NCI-H510A (cell line): ENCODE measurements around the gene TSPAN12.
"Not testable (repeated sequence)": the region's sequence is repeated elsewhere in the genome, so short reads cannot be mapped to it uniquely, and the experiment has no call there.

Source experiments
- DNase-seq: peaks from one replicate; lab custom pipeline; 2025; lab: John Stamatoyannopoulos, UW

Gene TSPAN12

DNA sequence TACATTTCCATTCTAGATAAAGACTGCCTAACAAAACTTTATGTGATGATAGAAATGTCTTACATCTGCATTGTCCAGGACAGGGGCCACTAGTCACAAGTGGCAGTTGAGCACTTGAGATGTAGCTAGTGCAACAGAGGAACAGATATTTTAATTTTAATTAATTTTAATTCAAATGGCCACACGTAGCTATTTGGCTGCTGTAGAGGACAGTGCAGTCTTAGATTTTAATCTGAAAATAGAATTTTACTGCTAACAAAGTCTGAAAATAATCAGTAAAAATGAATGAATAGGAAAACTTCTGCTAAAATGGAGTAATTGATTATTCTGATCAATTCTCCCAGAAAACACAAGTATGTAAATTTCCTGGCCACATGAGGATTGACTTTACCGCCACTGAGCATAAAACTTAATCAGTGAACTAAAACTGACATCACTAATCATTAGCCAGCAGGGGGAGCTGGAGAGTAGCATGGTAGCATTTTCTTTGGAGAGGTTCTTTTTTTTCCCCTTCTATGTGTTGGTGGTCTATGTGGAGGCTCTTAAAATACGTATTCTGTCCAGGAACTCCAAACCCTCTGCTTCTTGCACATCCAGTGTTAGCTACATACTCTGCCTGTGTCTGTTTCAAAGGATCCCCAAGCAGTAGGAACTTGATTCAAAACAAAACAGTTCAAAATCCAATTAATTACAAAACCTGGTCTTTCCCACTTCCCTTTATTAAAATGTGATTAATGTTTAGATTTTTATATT is 52.1 kb downstream of the TSPAN12 start:
- no peak for DNase-seq

DNA sequence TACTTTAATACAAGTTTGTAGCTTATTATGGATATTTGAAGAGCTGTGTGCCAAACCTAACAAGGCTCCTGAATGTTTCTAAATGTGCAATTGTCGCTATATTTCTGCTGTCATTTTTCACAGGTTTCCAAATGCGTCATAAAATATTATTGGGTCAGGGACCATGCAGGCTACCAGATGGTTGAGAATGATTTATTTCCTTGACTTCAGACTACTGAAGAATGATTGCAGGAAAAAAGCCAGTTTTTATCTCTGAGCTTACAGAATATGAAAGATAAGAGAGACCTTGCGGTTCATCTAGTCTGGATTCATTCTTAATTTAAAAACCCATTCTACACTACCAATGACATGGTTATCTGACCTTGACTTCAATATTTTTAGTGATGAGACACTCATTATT is 55.2 kb downstream of the TSPAN12 start:
- DNase-seq = no peak

DNA sequence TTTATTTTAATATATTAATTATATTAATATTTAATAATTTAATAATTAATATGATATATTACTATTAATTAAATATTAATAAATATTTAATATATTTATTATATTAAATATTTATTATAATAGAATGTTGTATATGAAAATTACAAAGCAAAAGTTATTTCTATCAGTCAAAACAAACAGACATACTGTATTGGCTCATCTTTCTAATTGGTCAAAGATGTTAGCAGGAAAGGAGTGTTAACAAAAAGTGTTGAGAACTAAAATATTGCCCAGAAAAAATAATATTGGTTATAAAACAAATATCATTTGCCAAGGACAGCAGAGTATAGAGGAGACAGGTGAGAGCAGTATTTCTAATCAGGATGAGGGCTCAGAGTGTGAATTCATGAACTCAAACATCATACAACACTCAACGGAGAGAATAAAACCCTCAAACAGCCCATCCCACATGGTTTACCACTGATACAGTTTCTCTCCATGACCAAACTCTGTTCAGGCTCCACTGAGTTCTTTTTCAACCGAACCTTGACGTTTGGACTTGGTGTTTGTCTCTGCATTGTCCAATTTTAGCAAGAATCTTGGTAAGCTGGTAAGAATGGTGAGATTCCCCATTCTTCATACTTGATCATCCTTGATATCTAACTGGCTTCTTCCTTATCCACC is 58.0 kb downstream of the TSPAN12 start:
- no peak for DNase-seq

DNA sequence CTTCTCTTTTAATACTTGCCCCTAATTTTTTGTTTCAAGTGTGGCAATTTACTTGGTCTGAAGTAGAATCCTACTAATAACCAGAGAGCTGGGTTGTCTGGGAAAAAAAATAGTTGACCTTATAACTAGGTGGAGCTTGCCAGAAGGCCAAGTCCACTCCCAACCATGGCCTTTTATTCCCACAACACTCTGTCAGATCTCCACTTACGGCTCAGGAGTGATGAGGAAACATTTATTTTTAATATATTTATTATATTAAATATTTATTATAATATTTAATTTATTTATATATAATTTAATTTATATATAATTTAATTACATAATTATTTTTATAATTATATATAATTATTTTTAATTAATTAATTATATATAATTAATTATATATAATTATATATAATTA is 58.8 kb downstream of the TSPAN12 start:
- DNase-seq = no peak

DNA sequence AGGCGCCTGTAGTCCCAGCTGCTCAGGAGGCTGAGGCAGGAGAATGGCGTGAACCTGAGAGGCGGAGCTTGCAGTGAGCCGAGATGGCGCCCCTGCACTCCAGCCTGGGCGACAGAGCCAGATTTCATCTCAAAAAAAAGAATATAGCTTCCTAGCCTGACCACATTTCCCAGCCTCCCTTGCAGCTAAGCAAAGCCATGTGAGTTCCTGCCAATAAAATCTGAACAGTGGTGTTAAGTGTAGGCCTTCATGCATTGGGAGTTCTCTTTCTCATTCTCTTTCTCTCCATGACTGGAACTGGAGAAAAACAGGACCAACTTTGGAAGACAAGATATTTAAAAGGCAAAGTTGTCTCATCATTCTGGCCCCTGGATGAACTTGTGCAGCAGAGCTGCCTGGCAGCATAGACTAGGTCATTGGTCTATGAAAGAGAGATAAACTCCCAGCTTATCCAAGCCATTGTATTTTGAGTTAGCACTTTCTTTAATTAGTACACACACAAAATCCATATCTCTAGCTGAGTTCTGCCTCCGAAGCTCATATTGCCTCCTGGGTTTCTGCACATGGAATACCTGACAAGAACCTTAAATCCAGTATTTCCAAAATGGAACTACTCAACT is 60.8 kb downstream of the TSPAN12 start:
- no peak for DNase-seq

DNA sequence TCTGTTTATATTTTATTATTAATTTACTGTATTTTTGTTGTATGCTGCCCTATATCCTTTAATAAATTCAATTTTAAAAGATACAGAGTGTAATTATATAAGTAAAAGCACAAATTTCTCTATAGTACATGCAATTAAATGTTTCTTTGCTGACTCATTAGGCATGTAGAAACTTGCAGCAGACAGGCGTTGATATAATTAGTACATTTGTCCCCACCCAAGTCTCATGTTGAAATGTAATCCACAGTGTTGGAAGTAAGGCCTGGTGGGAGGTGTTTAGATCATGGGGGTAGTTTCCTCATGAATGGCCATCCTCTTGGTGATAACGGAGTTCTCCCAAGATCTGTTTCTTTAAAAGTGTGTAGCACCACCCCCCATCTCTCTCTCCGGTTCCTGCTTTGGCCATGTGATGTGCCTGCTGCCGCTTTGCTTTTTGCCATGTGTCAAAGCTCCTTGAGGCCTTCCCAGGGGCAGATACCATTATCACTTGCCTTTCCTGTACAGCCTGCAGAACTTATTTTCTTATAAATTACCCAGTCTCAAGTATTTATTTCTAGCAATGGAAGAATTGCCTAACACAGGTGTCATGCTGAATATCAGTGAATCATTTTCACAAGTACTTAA is 63.7 kb downstream of the TSPAN12 start:
- no peak for DNase-seq

DNA sequence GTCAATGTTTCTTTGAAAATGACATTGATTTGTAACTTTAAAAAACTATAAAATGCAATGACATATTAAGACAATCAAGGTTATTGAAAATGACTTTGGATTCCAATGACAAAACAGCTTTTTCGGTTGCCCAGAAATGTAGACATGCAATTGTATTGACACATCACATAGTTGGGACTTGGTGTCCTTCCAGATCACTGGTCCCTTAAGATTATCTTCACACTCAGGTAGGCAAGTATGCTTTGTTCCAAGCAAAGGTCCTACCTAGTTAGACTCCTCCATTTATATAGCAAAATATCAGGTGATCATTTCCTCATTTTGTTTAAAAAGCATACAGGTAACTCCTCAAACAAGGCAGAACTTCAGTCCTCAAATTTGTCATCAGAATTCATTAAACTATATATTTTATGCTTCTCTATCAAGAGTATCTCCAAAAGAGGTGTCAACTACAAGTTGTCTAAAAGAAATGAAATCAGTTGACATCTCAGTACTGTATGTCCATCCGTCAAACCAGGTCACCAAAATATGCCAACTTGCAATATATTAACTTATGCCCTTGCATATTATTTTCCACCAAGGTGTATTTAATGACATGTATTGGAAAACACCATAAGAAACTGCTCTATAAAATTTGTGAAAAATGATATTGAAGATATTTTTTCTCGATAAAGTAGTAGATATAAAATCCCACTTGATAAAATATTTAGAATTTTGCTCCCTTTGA is 64.6 kb downstream of the TSPAN12 start:
- no peak for DNase-seq

DNA sequence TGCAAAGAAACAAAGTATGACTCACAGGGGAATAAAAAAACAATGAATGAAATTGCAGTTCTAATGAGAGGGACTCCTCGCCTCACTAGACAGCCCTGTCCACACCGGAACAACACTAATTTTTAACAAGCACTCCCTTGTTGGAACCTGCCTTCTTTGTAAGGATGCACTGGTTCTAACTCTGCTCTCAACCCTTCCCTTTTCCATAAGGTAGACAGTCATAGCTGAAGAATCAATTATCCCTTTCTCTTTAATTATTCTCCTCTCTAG is 65.1 kb downstream of the TSPAN12 start:
- DNase-seq = no peak

DNA sequence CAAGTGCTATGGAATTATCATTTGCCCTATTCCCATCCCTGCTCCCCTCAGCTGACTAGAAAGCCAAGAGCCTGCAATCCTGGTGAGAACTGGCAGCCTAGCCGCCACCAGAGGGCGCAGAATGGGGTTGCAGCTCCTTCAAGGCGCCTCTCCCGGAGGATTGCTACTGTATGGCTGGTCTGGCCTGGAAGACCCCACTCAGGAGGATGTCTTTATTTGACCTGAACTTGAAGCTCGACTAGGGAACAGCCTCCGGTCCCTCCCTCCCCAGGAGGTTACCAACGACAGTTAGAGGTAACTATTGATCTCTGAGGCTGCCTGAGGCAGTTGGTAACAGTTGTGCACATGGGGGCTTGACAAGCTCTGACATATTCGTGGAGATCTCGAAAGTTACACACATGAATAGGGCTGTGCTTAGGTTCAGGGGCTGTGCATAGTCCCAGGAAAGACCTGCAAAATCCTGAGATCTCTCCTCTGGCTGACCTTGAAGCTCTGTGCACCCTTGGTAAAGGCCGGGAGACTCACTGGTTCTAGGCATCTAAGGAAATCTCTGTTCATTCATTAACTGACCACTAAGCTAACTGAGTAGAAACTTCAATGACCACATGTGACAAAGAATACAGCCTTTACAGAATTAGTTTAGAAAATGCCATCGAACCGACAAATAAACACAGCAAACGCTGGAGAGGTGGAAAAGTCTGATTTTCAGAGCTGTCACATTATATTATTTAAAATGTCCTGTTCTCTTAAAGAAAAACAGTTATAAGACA is 65.7 kb downstream of the TSPAN12 start:
- DNase-seq = no peak

DNA sequence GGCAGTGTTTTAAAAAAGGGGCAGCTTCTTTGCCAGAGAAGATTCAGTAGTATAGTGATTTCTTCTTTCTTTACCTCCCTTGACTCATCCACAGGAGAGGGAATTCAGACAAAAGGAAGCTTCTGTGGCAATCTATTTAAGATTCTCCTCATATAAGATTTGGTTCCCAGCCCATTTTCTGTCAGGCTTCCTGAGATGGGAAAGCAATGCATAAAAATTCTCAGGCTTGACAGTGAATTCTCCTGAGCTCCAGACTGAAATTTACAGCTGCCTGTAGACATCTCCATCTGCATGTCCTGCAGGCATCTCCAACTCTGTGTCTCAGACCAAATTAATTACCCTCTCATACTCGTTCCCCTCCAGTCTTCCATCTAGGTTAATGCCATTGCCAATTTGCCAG is 72.8 kb downstream of the TSPAN12 start:
- no peak for DNase-seq

DNA sequence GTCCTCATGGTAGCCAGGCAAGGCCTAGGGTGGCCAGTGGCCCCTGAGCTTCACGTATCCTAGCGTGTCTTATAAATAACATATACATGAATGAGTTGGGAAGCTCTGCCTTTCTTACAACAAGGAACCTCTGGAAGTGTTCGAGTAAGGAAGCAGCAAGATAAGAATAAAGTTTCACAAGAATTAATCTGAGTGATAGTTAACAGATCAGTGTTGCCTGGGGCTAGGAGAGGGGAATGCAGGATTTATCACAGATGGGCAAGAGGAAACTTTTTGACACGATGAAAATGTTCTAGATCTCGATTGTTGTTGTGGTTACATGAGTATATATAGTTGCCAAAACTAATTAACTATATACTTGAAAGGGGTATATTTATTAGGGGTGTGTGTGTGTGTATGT is 74.2 kb downstream of the TSPAN12 start:
- DNase-seq = no peak

DNA sequence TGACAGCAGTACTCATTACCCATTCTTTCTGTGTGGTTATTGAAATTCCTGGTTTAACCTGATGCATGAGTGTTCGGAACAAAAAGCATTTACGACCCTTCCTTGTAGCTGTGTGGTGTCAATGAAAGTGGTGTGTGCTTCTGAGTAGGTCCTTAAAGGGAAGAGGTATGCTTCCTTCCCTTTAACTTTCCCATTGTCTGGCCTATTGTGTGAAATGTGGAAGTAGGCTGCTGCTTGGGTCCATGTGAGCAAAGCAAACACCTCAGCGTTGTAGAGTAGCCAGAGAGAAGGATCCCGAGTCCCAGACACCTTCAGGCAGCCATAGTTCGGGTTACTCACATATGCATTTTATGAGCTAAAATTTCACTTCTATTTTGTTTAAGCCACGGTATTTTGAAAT is 74.7 kb downstream of the TSPAN12 start:
- no peak for DNase-seq

DNA sequence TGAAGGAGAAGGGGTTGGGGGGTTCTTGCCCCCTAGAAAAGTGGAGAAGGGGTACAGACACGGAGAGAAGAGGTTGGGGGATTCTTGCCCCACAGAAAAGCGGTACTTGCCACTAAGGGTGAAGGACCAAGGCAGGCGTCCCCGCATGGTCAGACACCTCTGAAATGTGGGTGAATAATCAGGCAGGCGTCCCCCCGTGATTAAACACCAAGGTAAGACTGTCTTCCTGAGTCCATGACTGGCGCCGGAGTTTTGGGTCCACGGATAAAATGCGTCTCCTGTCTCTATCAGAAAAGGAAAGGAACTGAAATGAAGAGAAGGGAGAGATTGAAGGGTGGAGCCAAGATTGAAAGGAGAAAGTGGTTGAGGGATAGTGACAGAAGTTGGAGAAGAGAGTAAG is 76.0 kb downstream of the TSPAN12 start:
- not testable (repeated sequence) for DNase-seq

DNA sequence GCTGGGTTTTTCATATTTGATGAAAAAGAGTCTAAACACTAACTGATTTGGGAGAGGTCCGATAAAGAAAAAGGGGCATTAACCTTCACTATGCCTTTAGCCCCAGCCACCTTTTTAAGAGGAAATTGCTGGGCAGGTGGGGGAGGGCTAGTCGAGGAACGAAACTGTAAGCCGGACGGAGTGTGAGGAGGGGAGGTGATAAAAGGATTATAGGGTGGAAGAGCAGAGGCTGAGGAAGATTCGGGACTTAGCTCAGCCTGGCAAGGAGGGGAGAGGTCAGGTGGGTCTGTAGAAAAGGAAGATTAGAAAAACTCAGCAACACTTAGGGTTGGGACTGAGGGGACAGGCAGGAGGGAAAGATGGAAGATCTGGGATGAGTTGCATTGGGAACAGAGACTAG is 77.0 kb downstream of the TSPAN12 start:
- DNase-seq = no peak

DNA sequence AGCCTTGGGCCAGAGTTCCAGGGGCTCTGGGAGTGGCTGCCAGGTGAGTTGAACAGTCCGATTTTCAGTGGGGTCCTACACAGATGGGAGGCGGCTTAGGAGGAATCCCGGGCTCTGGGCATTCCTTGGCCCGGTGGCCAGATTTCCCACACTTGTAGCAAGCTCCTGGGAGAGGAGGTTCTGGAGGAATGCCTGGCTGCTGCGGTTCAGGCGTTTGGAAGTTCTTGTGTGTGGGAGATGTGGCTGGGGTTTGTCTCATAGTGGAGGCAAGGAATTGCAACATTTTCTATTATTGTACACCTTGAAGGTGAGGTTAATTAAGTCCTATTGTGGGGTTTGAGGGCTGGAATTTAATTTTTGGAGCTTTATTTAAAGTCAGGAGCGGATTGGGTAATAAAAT is 77.5 kb downstream of the TSPAN12 start:
- not testable (repeated sequence) for DNase-seq

DNA sequence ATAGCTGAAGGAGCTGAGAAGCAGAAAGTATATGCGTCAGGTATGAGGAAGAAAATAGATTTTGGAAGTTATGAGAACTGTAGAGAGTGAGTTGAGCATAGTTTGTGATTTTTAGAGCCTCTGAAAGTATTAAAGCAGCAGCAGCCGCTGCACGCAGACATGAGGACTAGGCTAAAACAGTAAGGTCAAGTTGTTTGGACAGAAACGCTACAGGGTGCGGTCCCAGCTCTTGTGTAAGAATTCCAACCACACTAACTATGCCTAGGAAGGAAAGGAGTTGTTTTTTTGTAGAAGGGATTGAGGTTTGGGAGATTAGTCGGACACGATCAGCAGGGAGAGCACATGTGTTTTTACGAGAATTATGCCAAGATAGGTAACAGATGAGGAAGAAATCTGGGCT is 78.9 kb downstream of the TSPAN12 start:
- not testable (repeated sequence) for DNase-seq

DNA sequence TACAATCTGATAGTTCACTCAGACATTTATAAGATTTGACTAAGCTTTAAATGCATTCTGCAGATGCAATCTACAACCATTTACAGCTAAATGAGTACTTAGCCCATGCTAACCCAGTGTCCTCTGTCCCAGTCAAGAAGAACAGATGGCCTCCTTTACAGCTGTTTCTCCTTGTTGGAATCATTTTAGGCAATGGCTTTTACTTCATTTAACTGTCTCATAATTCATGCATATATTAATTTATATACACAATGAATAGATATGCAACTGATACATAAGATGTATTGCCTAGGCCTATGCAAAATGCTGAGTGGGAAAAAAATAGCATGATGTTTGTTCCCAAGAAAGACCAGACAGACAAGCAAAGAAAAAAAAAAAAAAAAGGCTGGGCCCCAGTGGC is 82.2 kb downstream of the TSPAN12 start:
- DNase-seq = no peak

DNA sequence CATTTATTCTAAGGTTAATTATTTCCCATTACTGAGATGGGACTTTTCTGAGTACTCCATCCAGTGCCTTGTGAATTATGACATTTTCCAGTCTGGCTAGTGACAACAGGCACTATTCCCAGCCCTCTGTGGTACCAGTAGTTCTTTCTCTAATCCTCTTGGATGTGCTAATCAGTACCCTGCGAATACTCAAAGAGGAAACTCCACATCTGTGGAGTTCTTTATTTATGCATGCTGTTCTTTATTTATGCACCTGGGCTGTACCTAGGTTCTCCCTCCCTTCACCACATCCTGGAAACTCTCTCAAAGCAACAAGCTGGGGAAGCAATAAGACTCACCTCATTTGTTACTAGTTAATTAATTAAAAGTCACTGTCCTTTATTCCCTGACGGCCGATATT is 83.5 kb downstream of the TSPAN12 start:
- DNase-seq = no peak

DNA sequence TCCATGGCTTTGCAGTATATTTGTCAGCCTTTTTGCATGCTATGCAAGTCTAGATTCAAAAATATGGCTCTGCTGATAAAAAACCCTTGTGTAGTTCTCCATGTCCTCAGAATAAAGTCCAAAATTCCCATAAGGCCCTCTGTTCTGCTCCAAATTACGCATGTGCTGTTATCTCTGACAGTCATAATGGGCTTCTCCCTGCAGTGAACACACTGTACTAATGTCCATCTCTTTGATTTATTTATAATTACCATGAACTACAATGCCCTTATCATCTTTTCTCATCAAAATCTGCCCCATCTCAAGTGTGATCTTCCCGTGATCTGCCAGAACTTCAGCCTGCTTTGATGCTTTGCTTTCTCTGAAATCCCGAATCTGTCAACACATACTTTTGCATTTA is 87.7 kb downstream of the TSPAN12 start:
- DNase-seq = no peak

DNA sequence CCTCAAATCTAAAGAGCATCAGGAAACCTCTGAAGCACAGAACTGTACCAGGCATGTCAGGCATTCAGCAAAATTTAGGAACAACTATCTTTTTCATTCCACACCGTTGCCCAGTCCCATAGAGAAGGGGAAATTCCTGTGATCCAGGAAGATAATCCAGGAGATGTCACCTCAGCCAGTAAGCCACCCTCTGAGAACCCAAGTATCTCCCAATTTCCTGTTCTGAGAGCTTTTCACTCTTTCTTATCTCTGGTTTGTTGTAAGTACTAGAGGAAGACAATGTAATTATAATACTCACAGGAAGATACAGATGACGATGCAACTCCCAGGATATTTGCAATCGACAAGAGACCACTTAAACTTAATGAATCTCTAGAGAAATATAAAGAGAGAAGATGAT is 97.1 kb downstream of the TSPAN12 start:
- no peak for DNase-seq

DNA sequence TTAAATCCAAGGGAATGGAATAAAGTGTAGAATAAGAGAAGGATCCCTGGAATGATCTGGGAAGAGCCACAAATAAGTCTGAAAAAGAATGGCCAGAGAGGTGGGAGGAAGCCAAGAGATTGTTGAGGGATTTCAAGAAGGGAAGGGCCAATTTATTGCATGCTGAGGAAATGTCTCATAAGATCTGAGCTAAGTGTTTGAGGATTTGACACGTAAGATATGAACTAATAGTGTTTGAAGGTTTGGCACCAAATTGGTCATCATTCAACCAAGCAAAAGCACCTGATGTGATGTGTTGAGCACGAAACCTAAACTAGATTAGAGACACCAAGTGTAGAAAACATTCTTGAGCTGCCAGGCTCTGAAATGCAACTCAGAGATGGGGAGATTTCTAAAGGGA is 97.9 kb downstream of the TSPAN12 start:
- DNase-seq = no peak

DNA sequence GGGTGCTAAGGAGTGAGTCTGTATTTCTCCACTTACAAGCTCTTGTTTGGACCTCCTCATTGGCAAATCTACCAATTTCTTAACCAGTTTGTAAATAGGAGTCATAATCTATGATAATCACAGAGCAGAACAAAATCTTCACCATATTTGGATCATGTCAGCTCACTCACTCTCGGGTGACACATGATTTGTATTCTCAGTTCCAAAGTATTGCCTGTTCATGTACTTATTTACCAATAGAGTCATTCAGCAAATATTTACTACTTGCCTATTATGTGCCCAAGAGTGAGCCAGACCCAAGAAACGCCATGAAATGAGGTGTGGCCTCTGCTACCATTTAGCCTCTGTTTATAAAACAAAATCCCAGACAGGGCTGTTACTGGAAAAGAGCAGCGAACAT is 114.8 kb downstream of the TSPAN12 start:
- no peak for DNase-seq
